Measurements from ENCODE around the gene MRPS24.

- no peak for TF ChIP-seq EZH2 (IDR thresholded peaks at IDR 0.05; ENCODE audit: low read length)
- no peak for TF ChIP-seq CTCF (optimal IDR thresholded peaks at IDR 0.05 in 1 of 3, IDR thresholded peaks at IDR 0.05 in 1 of 3, conservative IDR thresholded peaks at IDR 0.05 in 1 of 3; ENCODE audit: extremely low read depth in 1 of 3, insufficient read depth in 2 of 3, low read length in 3 of 3)
Observed at GRCh38 chr7:43904533-43905208, 35.4 kb upstream of the MRPS24 start.
